ENCODE measurements around the gene RASGEF1B. TPM values are rescaled to one million over a fixed set of nuclear protein-coding genes. Genes with fewer than 3 reads are reported as not detected.
"Not testable (repeated sequence)": the region's sequence is repeated elsewhere in the genome, so short reads cannot be mapped to it uniquely, and the experiment has no call there.

RASGEF1B gene
- total and polyA plus RNA-seq, 4 donors: 8.9 to 57.4 (median 32.1) TPM

DNA sequence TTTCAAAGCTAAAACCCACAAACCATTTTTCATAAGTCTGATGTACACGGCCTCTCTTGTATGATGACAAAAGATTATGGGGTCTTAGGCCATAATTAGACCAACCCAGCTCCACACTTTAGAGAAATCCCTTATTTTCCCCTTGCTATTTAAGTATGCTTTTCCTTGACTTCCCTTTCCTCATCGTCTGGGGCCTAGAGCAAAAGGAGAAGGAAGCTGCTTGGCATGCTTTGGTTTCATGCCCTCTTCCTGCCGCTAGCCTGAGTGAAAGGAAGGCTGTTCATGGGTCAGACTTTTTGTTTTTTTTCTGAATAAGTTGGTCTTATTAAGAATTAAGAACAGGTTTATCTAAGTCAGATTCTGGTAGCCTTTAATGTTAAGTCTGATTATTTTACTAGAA is 10.6 kb upstream of the RASGEF1B start:
- Histone ChIP-seq H3K27me3 (ENCODE audit: control insufficient read depth in 4 of 4, insufficient read depth in 4 of 4, low read length in 3 of 4) (no peaks in the 10 kb centered on the region), H3K36me3 (ENCODE audit: control insufficient read depth in 4 of 4, insufficient read depth in 3 of 4, low read depth in 1 of 4, low read length in 3 of 4) (no peaks in the 10 kb centered on the region), H3K27ac (ENCODE audit: low read depth in 1 of 2, low read length in 2 of 2) (no peak overlapping the region), H3K4me1 (ENCODE audit: control insufficient read depth in 4 of 4, insufficient read depth in 4 of 4, low read length in 3 of 4) (no peaks in the 10 kb centered on the region), H3K4me3 (ENCODE audit: low read depth in 1 of 3, low read length in 3 of 3) (no peak overlapping the region), H3K9ac (ENCODE audit: low read depth in 1 of 2, low read length in 2 of 2) (no peak overlapping the region), H3K9me3 (ENCODE audit: control insufficient read depth in 4 of 4, low read length in 3 of 4) (no peaks in the 10 kb centered on the region)
- 80% methylated on average over 3 of the region's 3 CpGs for WGBS
- DNase-seq (ENCODE audit: low spot score): no peak
- TF ChIP-seq, protein P1, sequence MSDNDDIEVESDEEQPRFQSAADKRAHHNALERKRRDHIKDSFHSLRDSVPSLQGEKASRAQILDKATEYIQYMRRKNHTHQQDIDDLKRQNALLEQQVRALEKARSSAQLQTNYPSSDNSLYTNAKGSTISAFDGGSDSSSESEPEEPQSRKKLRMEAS (IDR thresholded peaks at IDR 0.05): no peak
- no peak for TF ChIP-seq FOXA2 (IDR thresholded peaks at IDR 0.05)
- no peak for TF ChIP-seq RXRA (IDR thresholded peaks at IDR 0.05)
- TF ChIP-seq, protein P2, sequence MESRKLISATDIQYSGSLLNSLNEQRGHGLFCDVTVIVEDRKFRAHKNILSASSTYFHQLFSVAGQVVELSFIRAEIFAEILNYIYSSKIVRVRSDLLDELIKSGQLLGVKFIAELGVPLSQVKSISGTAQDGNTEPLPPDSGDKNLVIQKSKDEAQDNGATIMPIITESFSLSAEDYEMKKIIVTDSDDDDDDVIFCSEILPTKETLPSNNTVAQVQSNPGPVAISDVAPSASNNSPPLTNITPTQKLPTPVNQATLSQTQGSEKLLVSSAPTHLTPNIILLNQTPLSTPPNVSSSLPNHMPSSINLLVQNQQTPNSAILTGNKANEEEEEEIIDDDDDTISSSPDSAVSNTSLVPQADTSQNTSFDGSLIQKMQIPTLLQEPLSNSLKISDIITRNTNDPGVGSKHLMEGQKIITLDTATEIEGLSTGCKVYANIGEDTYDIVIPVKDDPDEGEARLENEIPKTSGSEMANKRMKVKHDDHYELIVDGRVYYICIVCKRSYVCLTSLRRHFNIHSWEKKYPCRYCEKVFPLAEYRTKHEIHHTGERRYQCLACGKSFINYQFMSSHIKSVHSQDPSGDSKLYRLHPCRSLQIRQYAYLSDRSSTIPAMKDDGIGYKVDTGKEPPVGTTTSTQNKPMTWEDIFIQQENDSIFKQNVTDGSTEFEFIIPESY (IDR thresholded peaks at IDR 0.05): no peak
- TF ChIP-seq RAD21 (IDR thresholded peaks at IDR 0.05): no peak
- no peak for TF ChIP-seq SP1 (IDR thresholded peaks at IDR 0.05)
- TF ChIP-seq EGR1 (IDR thresholded peaks at IDR 0.05; ENCODE audit: low read depth in 2 of 2): no peak

DNA sequence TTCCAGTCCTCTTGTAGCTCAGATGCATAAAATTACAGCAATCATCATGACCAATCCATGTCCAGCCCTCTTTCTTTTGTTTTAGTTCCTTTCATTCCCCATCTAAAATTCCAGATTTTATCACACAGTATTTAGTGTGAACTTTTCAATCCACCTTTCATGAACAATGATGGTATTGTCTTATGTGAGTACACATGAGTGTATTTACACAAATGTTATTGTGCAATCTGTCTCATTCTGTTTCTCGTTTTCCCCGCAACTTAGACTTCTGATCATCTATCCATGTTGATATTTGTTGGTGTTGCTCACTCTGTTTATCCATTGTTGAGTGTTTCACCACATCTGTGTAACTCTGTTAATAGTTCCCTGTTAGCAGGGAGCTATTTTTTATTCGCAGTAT is 9.4 kb upstream of the RASGEF1B start:
- Histone ChIP-seq H3K4me1 (ENCODE audit: control insufficient read depth in 4 of 4, insufficient read depth in 4 of 4, low read length in 3 of 4) (no peaks in the 10 kb centered on the region), H3K27me3 (ENCODE audit: control insufficient read depth in 4 of 4, insufficient read depth in 4 of 4, low read length in 3 of 4) (no peaks in the 10 kb centered on the region), H3K9ac (ENCODE audit: low read depth in 1 of 2, low read length in 2 of 2) (no peak overlapping the region), H3K36me3 (ENCODE audit: control insufficient read depth in 4 of 4, insufficient read depth in 3 of 4, low read depth in 1 of 4, low read length in 3 of 4) (no peaks in the 10 kb centered on the region), H3K9me3 (ENCODE audit: control insufficient read depth in 4 of 4, low read length in 3 of 4) (no peaks in the 10 kb centered on the region), H3K27ac (ENCODE audit: low read depth in 1 of 2, low read length in 2 of 2) (no peak overlapping the region), H3K4me3 (ENCODE audit: low read depth in 1 of 3, low read length in 3 of 3) (no peak overlapping the region)
- TF ChIP-seq HNF4A (conservative IDR thresholded peaks at IDR 0.05) (no peak), TAF1 (conservative IDR thresholded peaks at IDR 0.05) (no peak), JUND (IDR thresholded peaks at IDR 0.05) (no peak), YY1 (IDR thresholded peaks at IDR 0.05) (no peak), FOXA1 (IDR thresholded peaks at IDR 0.05) (no peak), HNF4G (IDR thresholded peaks at IDR 0.05) (no peak), GABPA (IDR thresholded peaks at IDR 0.05 in 1 of 2, conservative IDR thresholded peaks at IDR 0.05 in 1 of 2) (no peak), SP1 (IDR thresholded peaks at IDR 0.05) (no peak), RAD21 (IDR thresholded peaks at IDR 0.05) (no peak)
- TF ChIP-seq, protein P3, sequence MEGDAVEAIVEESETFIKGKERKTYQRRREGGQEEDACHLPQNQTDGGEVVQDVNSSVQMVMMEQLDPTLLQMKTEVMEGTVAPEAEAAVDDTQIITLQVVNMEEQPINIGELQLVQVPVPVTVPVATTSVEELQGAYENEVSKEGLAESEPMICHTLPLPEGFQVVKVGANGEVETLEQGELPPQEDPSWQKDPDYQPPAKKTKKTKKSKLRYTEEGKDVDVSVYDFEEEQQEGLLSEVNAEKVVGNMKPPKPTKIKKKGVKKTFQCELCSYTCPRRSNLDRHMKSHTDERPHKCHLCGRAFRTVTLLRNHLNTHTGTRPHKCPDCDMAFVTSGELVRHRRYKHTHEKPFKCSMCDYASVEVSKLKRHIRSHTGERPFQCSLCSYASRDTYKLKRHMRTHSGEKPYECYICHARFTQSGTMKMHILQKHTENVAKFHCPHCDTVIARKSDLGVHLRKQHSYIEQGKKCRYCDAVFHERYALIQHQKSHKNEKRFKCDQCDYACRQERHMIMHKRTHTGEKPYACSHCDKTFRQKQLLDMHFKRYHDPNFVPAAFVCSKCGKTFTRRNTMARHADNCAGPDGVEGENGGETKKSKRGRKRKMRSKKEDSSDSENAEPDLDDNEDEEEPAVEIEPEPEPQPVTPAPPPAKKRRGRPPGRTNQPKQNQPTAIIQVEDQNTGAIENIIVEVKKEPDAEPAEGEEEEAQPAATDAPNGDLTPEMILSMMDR (IDR thresholded peaks at IDR 0.05; ENCODE audit: low read depth, low read length, missing input control): no peak
- TF ChIP-seq, protein P2 (IDR thresholded peaks at IDR 0.05): no peak
- TF ChIP-seq, protein P4, sequence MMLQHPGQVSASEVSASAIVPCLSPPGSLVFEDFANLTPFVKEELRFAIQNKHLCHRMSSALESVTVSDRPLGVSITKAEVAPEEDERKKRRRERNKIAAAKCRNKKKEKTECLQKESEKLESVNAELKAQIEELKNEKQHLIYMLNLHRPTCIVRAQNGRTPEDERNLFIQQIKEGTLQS (IDR thresholded peaks at IDR 0.05): no peak
- TF ChIP-seq, protein P1 (IDR thresholded peaks at IDR 0.05): no peak
- TF ChIP-seq, protein P5, sequence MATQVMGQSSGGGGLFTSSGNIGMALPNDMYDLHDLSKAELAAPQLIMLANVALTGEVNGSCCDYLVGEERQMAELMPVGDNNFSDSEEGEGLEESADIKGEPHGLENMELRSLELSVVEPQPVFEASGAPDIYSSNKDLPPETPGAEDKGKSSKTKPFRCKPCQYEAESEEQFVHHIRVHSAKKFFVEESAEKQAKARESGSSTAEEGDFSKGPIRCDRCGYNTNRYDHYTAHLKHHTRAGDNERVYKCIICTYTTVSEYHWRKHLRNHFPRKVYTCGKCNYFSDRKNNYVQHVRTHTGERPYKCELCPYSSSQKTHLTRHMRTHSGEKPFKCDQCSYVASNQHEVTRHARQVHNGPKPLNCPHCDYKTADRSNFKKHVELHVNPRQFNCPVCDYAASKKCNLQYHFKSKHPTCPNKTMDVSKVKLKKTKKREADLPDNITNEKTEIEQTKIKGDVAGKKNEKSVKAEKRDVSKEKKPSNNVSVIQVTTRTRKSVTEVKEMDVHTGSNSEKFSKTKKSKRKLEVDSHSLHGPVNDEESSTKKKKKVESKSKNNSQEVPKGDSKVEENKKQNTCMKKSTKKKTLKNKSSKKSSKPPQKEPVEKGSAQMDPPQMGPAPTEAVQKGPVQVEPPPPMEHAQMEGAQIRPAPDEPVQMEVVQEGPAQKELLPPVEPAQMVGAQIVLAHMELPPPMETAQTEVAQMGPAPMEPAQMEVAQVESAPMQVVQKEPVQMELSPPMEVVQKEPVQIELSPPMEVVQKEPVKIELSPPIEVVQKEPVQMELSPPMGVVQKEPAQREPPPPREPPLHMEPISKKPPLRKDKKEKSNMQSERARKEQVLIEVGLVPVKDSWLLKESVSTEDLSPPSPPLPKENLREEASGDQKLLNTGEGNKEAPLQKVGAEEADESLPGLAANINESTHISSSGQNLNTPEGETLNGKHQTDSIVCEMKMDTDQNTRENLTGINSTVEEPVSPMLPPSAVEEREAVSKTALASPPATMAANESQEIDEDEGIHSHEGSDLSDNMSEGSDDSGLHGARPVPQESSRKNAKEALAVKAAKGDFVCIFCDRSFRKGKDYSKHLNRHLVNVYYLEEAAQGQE (IDR thresholded peaks at IDR 0.05): no peak
- no peak for DNase-seq (ENCODE audit: low spot score)
- WGBS: 60% methylated on average over 3 of the region's 3 CpGs

DNA sequence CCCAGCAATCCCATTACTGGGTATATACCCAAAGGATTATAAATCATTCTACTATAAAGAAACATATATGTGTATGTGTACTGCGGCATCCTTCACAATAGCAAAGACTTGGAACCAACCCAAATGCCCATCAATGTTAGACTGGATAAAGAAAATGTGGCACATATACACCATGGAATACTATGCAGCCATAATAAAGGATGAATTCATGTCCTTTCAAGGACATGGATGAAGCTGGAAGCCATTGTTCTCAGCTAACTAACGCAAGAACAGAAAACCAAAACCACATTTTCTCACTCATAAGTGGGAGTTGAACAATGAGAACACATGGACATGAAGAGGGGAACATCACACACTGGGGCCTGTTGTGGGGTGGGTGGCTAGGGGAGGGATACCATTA is 7.9 kb upstream of the RASGEF1B start:
- not testable (repeated sequence) for H3K4me3 ChIP-seq (ENCODE audit: low read depth in 1 of 3, low read length in 3 of 3); H3K36me3 ChIP-seq (ENCODE audit: control insufficient read depth in 4 of 4, insufficient read depth in 3 of 4, low read depth in 1 of 4, low read length in 3 of 4); H3K27ac ChIP-seq (ENCODE audit: low read depth in 1 of 2, low read length in 2 of 2); H3K9me3 ChIP-seq (ENCODE audit: control insufficient read depth in 4 of 4, low read length in 3 of 4); DNase-seq (ENCODE audit: low spot score); H3K9ac ChIP-seq (ENCODE audit: low read depth in 1 of 2, low read length in 2 of 2); H3K4me1 ChIP-seq (ENCODE audit: control insufficient read depth in 4 of 4, insufficient read depth in 4 of 4, low read length in 3 of 4); H3K27me3 ChIP-seq (ENCODE audit: control insufficient read depth in 4 of 4, insufficient read depth in 4 of 4, low read length in 3 of 4)
- 93% methylated on average over 2 of the region's 2 CpGs for WGBS

Measured in liver (tissue), 9 donors.